GM18526 (cell line): ENCODE data around the gene PFKFB4.

ENCODE experiments used
- POLR2A ChIP-seq: IDR thresholded peaks from 3 replicates; pipeline ENCODE4 v1.6.1; 2011; ENCODE audit not compliant: insufficient read length; ENCODE audit errors: extremely low read depth

PFKFB4 gene

DNA sequence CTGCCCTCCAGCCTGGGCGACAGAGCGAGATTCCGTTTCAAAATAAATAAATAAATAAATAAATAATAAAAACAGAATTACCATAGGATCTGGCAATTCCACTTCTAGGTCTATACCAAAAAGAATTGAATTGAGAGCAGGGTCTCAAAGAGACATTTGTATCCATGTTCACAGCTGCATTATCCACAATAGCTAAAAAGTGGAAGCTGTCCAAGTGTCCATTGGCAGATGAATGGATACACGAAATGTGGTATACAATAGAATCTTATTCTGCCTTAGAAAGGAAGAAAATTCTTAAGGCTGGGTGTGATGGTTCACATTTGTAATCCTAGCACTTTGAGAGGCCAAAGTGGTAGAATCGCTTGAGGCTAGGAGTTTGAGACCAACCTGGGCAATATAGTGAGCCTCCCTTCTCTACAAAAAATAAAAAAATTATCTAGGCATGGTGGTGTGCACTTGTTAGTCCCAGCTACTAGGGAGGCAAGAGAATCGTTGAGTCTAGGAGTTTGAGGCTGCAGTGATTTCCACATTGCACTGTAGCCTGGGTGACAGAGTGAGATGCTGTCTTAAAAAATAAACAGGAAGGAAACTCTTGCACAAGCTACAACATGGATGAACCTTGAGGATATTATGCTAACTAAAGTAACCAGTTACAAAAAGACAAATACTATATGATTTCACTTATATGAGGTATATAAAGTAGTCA lies 24.2 kb downstream of the PFKFB4 start:
- no peak for TF ChIP-seq POLR2A

DNA sequence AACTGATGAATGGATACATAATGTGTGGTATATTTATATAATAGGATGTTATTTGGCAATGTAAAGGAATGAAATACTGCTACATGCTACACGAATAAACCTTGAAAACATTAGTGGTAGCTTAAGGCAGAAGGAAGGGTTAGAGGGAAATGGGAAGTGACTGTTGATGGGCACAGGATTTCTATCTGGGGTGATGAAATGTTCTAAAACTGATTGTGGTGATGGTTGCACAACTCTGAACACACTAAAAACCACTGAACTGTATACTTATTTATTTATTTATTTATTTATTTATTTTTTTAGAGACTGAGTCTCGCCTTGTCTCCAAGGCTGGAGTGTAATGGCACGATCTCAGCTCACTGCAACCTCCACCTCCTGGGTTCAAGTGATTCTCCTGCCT lies 27.8 kb downstream of the PFKFB4 start:
- no peak for TF ChIP-seq POLR2A

DNA sequence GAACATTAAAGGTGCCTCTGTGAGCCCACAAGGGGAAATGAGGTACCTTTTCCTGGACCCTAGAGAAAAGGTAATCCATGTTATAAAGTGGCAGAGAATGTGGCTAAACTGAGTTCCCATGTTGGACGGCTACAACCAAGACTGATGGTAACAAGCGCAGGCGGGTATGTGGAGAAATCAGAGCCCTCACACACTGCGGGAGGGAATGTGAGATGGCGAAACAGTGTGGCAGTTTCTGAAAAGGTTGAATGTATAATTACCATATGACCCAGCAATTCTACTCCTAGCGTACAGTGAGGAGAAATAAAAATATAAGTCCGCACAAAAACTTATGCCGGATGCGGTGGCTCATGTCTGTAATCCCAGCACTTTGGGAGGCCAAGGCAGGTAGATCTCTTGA lies 28.6 kb downstream of the PFKFB4 start:
- TF ChIP-seq POLR2A = no peak

DNA sequence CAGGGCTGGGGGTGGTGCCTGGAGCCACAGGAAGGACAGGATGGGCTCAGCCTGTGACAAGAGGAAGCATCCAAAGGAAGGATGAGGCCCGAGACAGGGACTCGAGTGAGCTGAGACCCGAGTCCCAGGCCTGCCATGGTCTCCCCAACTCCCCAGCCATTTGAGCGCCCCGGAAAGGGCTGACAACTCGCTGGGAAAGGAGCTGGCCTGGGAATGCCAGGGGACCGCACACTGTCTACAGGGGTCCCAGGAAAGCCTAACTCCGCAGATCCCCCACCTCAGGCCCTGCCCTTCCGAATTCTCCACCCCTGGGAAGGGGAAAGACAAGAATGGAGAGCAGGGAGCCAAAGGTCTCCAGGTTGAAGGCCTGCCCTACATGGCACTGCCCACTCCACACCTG lies 31.6 kb downstream of the PFKFB4 start:
- no peak for TF ChIP-seq POLR2A

DNA sequence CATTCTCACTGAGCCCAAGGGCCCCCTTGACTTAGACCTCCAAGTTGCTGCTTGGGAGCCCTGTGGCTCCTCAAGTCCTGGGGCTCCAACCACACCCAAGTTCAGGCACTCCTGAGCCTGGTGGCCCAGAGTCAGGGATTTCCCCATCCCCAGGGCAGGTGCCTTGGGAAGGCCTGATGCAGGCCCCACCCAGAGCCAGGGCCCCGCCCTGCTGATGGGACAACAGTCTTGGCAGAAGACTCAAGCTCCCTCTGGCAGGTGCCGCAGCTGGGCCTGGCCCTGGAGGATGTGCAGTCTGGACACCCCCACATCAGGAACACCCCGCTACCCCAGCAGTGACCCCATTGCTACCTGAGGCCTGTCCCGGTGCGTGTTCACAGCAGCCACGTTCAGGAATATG lies 35.0 kb downstream of the PFKFB4 start:
- no peak for TF ChIP-seq POLR2A

DNA sequence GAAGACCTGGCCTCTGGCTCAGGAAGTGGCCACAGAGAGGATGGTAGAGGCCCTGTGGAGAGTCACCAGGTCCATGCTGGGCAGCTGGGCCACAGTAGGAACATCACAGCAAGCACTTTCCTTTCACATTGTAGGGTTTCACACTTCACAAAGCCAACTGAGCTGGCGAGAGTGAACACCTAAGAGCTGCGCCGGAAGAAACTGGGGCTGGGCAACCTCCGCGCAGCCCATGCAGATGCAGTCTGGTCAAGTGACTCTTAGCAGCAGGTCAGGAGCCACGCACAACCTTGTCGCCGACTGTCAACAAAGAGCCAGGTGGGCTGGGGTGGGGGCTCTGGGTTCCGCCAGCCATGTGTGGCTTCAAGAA lies 37.3 kb downstream of the PFKFB4 start:
- no peak for TF ChIP-seq POLR2A

DNA sequence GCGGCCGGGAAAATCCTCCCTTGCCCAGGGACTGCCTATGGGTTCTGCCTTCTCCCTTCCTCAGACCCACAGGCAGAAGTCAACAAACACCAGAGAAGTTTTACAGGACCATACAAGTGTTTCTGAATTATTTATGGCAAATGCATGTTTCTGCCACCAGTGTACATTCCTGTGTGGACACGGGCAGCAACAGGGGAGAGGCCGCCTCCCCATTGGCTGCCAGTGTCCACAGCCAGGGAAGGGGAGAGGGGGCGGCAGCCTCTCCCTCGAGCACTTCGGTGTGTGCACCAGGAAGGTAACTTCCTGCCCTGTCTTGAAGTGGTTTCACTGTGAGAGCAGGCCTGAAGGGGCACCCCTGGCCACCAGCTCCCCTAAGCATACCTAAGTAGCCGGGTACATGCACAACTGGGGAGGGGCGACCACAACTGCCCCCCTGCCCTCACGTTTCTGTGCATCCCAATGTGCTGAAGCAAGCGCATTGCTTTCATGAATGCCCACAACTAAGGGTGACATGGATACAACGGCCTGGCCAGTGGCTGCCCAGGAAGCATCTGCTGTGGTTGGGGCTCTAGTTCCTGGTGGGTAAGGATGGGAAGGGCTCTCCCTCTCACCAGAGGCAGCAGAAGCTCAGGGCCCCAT lies 37.8 kb downstream of the PFKFB4 start:
- TF ChIP-seq POLR2A = no peak

DNA sequence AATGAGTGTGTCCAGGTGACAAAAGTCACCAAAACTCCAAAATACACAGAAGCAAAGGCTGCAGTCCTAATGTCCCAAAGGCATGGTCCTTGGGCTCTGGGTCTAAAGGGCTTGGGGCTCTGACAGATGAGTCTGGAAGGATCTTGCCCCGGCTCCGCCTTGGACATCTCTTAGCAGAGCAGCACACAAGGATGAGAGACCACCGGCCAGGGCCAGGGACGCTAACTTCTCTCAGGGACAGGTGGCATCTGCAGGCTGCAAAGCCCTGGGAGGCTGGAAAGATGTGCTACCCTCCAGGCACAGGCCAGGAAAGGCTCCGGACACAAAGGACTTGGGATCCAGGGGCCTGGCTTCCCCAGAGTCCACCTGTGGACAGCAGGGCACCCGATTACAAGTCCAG lies 38.5 kb downstream of the PFKFB4 start:
- no peak for TF ChIP-seq POLR2A

DNA sequence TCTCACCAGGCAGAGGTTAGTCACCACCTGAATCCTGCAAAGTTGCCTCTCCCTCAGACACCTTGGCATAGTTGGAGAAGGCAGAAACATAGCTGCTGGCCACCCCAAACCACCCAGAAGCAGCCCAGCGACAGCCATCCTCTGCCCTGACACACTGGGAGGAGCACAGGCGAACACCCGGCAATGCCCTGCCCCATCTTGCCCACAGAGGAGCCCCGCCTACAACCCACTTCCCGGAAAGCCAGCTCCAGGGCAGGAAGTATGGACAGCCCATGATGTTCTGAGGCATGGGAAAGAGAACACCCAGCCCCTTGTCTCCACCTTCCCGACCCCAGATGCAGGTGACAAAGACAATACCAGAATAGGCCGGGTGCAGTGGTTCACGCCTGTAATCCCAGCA lies 40.0 kb downstream of the PFKFB4 start:
- TF ChIP-seq POLR2A = no peak

DNA sequence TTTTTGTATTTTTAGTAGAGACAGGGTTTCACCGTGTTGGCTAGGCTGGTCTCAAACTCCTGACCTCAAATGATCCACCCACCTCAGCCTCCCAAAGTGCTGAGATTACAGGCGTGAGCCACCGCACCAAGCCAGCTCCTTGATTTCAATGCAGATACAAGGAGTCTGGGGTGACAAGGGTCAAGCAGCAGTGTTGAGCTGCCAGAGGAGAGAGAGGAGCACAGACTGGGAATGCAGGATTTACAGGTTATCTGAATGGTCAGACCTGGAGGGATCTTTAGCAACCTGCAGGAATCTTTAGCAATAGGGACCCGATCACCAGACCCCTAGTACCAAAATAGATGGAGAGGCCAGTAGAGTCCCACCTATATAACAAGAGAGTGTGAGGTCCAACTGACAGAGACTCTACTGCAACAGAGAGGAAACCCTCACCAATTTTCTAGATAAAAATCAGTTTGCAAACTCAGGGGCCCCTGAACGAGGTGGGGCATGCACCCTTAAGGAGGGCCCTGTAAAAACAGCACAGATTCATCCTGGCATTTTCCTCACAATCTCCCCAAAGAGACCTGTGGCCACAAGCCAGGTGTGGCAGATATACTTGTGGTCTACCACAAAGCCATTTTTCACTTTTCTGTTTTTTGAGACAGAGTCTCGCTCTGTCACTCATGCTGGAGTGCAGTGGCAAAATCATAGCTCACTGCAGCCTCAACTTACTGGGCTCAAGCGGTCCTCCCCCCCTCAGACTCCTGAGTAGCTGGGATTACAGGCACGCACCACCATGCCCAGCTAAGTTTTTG lies 42.0 kb downstream of the PFKFB4 start:
- no peak for TF ChIP-seq POLR2A

DNA sequence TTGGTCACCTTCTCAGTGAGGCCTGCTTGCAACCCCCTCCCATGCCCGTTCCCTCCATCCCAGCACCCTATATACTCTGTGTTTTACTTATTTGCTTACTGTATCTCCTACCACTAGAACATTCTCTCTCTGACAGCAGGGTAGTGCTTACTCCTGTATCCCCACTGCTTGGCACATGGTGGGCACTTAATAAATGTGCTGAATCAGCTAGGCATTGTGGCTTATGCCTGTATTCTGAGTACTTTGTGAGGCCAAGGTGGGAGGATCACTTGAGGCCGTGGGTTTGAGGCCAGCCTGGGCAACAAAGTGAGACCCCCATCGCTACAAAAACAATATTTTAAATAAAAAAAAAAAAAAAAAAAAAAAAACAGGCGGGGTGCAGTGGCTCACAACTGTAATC lies 45.1 kb downstream of the PFKFB4 start:
- TF ChIP-seq POLR2A = no peak

DNA sequence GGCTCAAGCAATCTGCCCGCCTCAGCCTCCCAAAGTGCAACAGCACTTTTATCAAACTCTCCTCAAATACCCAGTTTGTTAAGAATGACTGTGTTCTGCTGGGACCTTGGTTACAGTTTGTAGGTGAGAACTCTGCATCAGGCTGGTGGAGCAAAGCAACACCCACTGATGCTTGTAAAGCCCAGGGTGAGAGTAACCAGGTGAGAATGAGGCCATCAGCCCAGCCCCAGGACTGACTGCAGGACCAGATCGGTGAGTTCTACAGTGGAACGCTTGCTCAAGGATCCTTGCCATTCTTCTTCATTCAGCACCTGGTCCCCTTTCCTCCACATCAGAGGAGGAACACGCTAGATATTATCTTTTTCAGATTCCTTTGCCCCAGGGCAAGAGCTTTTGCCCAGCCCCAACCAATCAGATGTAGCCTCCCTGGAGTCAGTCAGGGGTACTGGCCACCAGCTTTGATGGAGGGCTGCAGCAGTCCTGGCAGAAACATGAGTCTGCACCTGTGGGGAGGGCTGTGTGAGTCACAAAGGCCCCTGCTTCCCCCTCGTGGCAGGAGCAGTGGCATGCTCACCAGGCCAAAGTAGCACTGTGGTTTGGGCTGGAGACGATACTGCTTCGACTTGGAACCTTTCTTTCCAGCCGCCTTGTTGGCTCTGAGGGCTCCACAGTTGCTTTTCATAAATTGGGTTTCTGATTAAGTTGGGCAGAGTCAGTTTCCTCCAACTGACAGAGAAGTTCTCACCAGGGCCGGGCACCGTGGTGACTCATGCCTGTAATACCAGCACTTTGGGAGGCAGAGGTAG lies 49.1 kb downstream of the PFKFB4 start:
- TF ChIP-seq POLR2A = no peak

DNA sequence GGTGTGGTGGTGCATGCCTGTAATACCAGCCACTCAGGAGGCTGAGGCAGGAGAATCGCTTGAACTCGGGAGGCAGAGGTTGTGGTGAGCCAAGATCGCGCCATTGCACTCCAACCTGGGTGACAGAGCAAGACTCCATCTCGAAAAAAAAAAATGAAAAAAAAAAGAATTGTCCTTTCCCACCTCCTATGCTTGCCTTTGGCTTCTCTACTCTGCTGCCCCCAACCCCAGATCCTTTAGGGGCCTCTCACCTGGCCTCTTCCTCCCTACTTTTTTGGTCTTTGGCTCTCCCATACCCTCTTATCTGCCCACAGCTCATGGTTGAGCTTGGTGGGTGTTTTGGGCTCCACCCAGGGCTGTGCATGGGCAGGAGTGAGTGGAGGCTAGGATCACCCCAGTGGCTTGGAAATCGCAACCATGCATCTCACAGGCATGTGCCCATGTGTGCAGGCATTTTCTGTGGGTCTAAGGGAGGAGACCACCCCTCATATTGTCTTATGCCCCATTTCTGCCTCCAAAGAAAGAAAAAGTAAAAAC lies 50.6 kb downstream of the PFKFB4 start:
- TF ChIP-seq POLR2A = no peak

DNA sequence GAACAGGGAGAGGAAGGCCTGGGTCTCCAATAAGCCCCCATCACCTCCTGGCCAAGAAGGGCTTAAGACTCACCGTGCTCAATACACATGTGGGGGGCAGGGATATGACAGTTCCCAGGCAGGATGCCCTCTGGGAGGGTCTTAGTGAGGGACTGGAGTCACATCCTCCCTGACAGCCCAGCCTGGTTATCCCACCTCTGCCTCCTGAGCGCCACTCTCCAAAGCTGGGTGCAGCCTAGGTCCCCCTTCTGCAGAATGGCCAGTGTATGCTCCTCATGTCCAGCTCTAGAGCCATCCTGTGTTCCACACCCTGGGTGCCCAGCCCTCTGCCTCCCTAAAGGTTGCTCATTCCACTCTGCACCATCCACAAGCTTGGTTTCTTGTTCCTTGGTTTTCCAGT lies 51.5 kb downstream of the PFKFB4 start:
- no peak for TF ChIP-seq POLR2A
